DND-41 (cell line): ENCODE data around the gene C1R.

ENCODE experiments used
- ATAC-seq: fragments of 200-7000 bp; cut with Tn5 transposase; 3 replicates; pipeline ENCODE4 v1.9.1; 2021; ENCODE audit warnings: low read depth; ENCODE audit not compliant: insufficient read depth
- DNase-seq: peaks from one replicate; pipeline ENCODE4 v3.0.0-alpha.2; 2020
- H2AFZ ChIP-seq: 2 replicates; pipeline ENCODE4 v1.6.0; 2012; ENCODE audit warnings: low read depth, low read length
- H3K27ac ChIP-seq: 2 replicates; pipeline ENCODE4 v1.5.1; 2012; ENCODE audit warnings: low read length, inconsistent platforms
- H3K27me3 ChIP-seq: fragments of 200-600 bp; sonication (generic); 2 replicates; pipeline ENCODE4 v1.6.0; 2012; ENCODE audit warnings: low read length, mild to moderate bottlenecking, inconsistent platforms; ENCODE audit not compliant: insufficient read depth, poor library complexity
- H3K36me3 ChIP-seq: 2 replicates; pipeline ENCODE4 v1.5.1; 2012; ENCODE audit warnings: low read length, inconsistent platforms; ENCODE audit not compliant: insufficient read depth
- H3K4me1 ChIP-seq: 2 replicates; pipeline ENCODE4 v1.5.1; 2012; ENCODE audit warnings: mild to moderate bottlenecking, low read length; ENCODE audit not compliant: insufficient read depth
- H3K4me2 ChIP-seq: 2 replicates; pipeline ENCODE4 v1.6.0; 2012; ENCODE audit warnings: mild to moderate bottlenecking, moderate library complexity, low read length, inconsistent platforms; ENCODE audit not compliant: insufficient read depth
- H3K4me3 ChIP-seq, 2 experiments: fragments of 200-600 bp in 1 of 2; shearing (Covaris generic) in 1 of 2; 2 replicates each; pipeline ENCODE4 v1.5.1; 2012 to 2016; ENCODE audit warnings: inconsistent platforms in 2 of 2, low read length in 2 of 2, mild to moderate bottlenecking in 2 of 2, low read depth in 1 of 2, moderate library complexity in 1 of 2
- H3K79me2 ChIP-seq: 2 replicates; pipeline ENCODE4 v1.6.0; 2012; ENCODE audit warnings: low read length, inconsistent platforms; ENCODE audit not compliant: insufficient read depth
- H3K9ac ChIP-seq: 2 replicates; pipeline ENCODE4 v1.6.0; 2012; ENCODE audit warnings: low read depth, mild to moderate bottlenecking, inconsistent platforms, low read length, moderate library complexity
- H3K9me3 ChIP-seq: 2 replicates; pipeline ENCODE4 v1.5.1; 2012; ENCODE audit warnings: low read length, moderate library complexity, mild to moderate bottlenecking, inconsistent platforms; ENCODE audit not compliant: insufficient read depth, severe bottlenecking
- H4K20me1 ChIP-seq: 2 replicates; pipeline ENCODE4 v1.6.0; 2012; ENCODE audit warnings: low read length; ENCODE audit not compliant: insufficient read depth
- CTCF ChIP-seq: IDR thresholded peaks from 2 replicates; pipeline ENCODE4 v1.5.1; 2012; ENCODE audit warnings: borderline replicate concordance, low read length, moderate library complexity, mild to moderate bottlenecking; ENCODE audit not compliant: poor library complexity, severe bottlenecking; ENCODE audit errors: extremely low read depth
- EZH2 ChIP-seq: IDR thresholded peaks from 3 replicates; pipeline ENCODE4 v1.6.1; 2012; ENCODE audit warnings: borderline replicate concordance, low read depth, mild to moderate bottlenecking, moderate library complexity, low read length, inconsistent platforms; ENCODE audit not compliant: severe bottlenecking

Gene C1R

GRCh38 chr12:7103837-7104584, 11.8 kb upstream of the C1R start:
- Histone ChIP-seq H3K4me2 (no peak overlapping the region), H3K36me3 (peaks cover 10% of the 10 kb centered on the region), H3K79me2 (peaks cover 3% of the 10 kb centered on the region), H3K4me1 (peaks cover 13% of the 10 kb centered on the region), H3K9me3 (peaks cover 6% of the 10 kb centered on the region), H2AFZ (no peak overlapping the region), H3K9ac (no peak overlapping the region), H3K4me3 (no peak overlapping the region), H3K27me3 (no peaks in the 10 kb centered on the region), H3K27ac (no peak overlapping the region), H4K20me1 (no peaks in the 10 kb centered on the region)
- TF ChIP-seq EZH2 (no peak), CTCF (no peak)
- ATAC-seq (no peak), DNase-seq (no peak)

GRCh38 chr12:7102582-7102981, 10.3 kb upstream of the C1R start:
- Histone ChIP-seq H3K9me3 (peaks cover 6% of the 10 kb centered on the region), H3K36me3 (peaks cover 10% of the 10 kb centered on the region), H2AFZ (no peak overlapping the region), H3K4me1 (peaks cover under 1% of the 10 kb centered on the region), H3K27me3 (no peaks in the 10 kb centered on the region), H3K4me3 (no peak overlapping the region), H3K4me2 (no peak overlapping the region), H3K27ac (no peak overlapping the region), H4K20me1 (no peaks in the 10 kb centered on the region), H3K9ac (no peak overlapping the region), H3K79me2 (no peaks in the 10 kb centered on the region)
- no peak for DNase-seq
- TF ChIP-seq EZH2 (no peak), CTCF (no peak)
- ATAC-seq: no peak

- DNase-seq (no peak), ATAC-seq (no peak)
- H3K4me1 ChIP-seq: no peaks in the 10 kb centered on the region
- H3K36me3 ChIP-seq: peaks cover 10% of the 10 kb centered on the region
- no peak overlapping the region for H2AFZ ChIP-seq
- TF ChIP-seq EZH2 (no peak), CTCF (no peak)
- H3K27me3 ChIP-seq: no peaks in the 10 kb centered on the region
- no peak overlapping the region for H3K4me2 ChIP-seq
- H3K9me3 ChIP-seq: peaks cover 6% of the 10 kb centered on the region
- H3K9ac ChIP-seq: no peak overlapping the region
- no peaks in the 10 kb centered on the region for H4K20me1 ChIP-seq
- no peaks in the 10 kb centered on the region for H3K79me2 ChIP-seq
- H3K4me3 ChIP-seq: no peak overlapping the region
- H3K27ac ChIP-seq: no peak overlapping the region
Measured at GRCh38 chr12:7101694-7102131, 9.5 kb upstream of the C1R start.
